Measurements from ENCODE around the gene TRMT1L. TPM values are rescaled to one million over a fixed set of nuclear protein-coding genes. Genes with fewer than 3 reads are reported as not detected.

The TRMT1L gene
- total and polyA plus RNA-seq, 4 donors = 5.1 to 16.9 (median 7.9) TPM

- intact Hi-C loops (cut with DNase I) = no loop called here
- ATAC-seq (ENCODE audit: low FRiP score) (no peak), DNase-seq (no peak)
- no peaks in the 10 kb centered on the region for H3K36me3 ChIP-seq (ENCODE audit: control insufficient read depth in 1 of 2, insufficient read depth in 2 of 2, low read length in 1 of 2)
- H3K4me1 ChIP-seq (ENCODE audit: control insufficient read depth in 1 of 2, insufficient read depth in 2 of 2, low read length in 2 of 2) = peaks cover 0 to 5% of the 10 kb centered on the region in 2 donors
- no peak overlapping the region for H3K4me3 ChIP-seq (ENCODE audit: low read length in 2 of 2)
- WGBS, 2 donors = 89 to 93% methylated on average over 3 of the region's 3 CpGs
- no peaks in the 10 kb centered on the region for H3K9me3 ChIP-seq (ENCODE audit: control insufficient read depth, low read length)
- no peak overlapping the region for H3K27ac ChIP-seq (ENCODE audit: low read depth in 1 of 2, low read length in 2 of 2)
- no peaks in the 10 kb centered on the region for H3K27me3 ChIP-seq (ENCODE audit: control insufficient read depth in 1 of 2, insufficient read depth in 2 of 2, low read length in 1 of 2)
Observed at GRCh38 chr1:185075476-185075875, 81.3 kb downstream of the TRMT1L start.

DNA sequence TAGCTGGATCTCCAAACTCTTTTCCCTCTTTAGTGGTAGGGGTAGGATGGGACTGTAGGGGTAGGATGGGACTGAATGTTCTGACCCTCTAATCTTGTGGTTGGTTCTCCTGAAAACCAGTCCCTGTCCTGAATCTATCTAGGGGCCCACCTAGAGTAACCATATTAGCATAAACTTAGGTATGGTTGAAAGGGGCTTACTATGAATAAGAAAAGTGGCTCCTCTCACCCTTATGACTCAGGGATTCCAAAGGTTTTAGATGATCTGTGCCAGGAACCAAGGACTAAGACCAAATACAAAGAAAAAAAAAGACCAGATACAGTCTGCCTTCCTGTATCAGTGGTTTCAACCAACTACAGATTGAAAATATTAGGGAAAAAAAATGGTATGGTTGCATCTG, 82.4 kb downstream of the TRMT1L start:
- Histone ChIP-seq H3K36me3 (ENCODE audit: control insufficient read depth in 1 of 2, insufficient read depth in 2 of 2, low read length in 1 of 2) (no peaks in the 10 kb centered on the region), H3K4me1 (ENCODE audit: control insufficient read depth in 1 of 2, insufficient read depth in 2 of 2, low read length in 2 of 2) (peaks cover 0 to 5% of the 10 kb centered on the region in 2 donors), H3K27me3 (ENCODE audit: control insufficient read depth in 1 of 2, insufficient read depth in 2 of 2, low read length in 1 of 2) (no peaks in the 10 kb centered on the region), H3K4me3 (ENCODE audit: low read length in 2 of 2) (no peak overlapping the region), H3K9me3 (ENCODE audit: control insufficient read depth, low read length) (no peaks in the 10 kb centered on the region), H3K27ac (ENCODE audit: low read depth in 1 of 2, low read length in 2 of 2) (no peak overlapping the region)
- DNase-seq (no peak), ATAC-seq (ENCODE audit: low FRiP score) (no peak)
- intact Hi-C loops (cut with DNase I) = no loop called here

DNA sequence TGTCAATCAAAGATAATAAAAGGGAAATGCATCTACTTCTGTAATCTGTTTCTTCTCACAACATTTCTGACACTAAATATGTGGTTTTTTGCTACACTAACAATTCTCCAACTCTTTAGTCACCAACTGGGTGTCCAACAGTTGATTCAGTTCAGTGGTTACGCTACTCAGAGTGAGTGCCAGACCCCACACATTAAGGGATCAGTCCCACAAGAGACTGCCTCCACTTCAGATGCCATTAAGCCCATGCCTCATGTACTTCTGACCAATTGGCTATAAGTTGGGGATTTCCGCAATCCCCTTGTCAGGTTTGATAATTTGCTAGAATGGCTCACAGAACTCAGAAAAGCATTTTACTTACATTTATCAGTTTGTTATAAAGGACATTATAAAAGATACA, 83.0 kb downstream of the TRMT1L start:
- no peak for DNase-seq
- no peak overlapping the region for H3K27ac ChIP-seq (ENCODE audit: low read depth in 1 of 2, low read length in 2 of 2)
- peaks cover 0 to 5% of the 10 kb centered on the region in 2 donors for H3K4me1 ChIP-seq (ENCODE audit: control insufficient read depth in 1 of 2, insufficient read depth in 2 of 2, low read length in 2 of 2)
- no peaks in the 10 kb centered on the region for H3K27me3 ChIP-seq (ENCODE audit: control insufficient read depth in 1 of 2, insufficient read depth in 2 of 2, low read length in 1 of 2)
- ATAC-seq (ENCODE audit: low FRiP score) = no peak
- intact Hi-C loops (cut with DNase I) = no loop called here
- H3K9me3 ChIP-seq (ENCODE audit: control insufficient read depth, low read length) = no peaks in the 10 kb centered on the region
- H3K36me3 ChIP-seq (ENCODE audit: control insufficient read depth in 1 of 2, insufficient read depth in 2 of 2, low read length in 1 of 2) = no peaks in the 10 kb centered on the region
- 92 to 96% methylated on average over 2 of the region's 2 CpGs for WGBS, 2 donors
- no peak overlapping the region for H3K4me3 ChIP-seq (ENCODE audit: low read length in 2 of 2)

DNA sequence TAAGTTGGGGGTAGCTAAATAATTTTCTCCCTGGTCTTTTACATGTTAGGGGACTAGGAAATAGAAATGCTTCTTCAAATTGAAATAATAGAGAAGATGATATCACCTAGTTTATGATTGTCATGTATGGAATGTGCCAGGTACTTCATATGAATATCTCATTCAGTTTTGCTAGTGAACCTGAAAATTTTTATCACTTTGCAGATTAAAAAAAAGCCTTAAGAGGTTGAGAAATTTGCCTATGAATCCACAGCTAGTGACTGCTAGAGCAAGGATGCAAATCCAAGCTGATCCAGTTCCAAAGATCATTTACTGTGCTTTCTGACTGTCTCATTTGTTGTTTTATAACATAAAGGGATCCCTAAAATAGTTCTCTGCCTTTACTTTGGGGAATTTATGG, 86.7 kb downstream of the TRMT1L start:
- no peaks in the 10 kb centered on the region for H3K9me3 ChIP-seq (ENCODE audit: control insufficient read depth, low read length)
- no peaks in the 10 kb centered on the region for H3K27me3 ChIP-seq (ENCODE audit: control insufficient read depth in 1 of 2, insufficient read depth in 2 of 2, low read length in 1 of 2)
- intact Hi-C loops (cut with DNase I) = no loop called here
- H3K36me3 ChIP-seq (ENCODE audit: control insufficient read depth in 1 of 2, insufficient read depth in 2 of 2, low read length in 1 of 2) = peaks cover 2 to 3% of the 10 kb centered on the region in 2 donors
- DNase-seq = no peak
- H3K4me1 ChIP-seq (ENCODE audit: control insufficient read depth in 1 of 2, insufficient read depth in 2 of 2, low read length in 2 of 2) = peaks cover 0 to 5% of the 10 kb centered on the region in 2 donors
- H3K27ac ChIP-seq (ENCODE audit: low read depth in 1 of 2, low read length in 2 of 2) = no peak overlapping the region
- no peak overlapping the region for H3K4me3 ChIP-seq (ENCODE audit: low read length in 2 of 2)
- no peak for ATAC-seq (ENCODE audit: low FRiP score)

DNA sequence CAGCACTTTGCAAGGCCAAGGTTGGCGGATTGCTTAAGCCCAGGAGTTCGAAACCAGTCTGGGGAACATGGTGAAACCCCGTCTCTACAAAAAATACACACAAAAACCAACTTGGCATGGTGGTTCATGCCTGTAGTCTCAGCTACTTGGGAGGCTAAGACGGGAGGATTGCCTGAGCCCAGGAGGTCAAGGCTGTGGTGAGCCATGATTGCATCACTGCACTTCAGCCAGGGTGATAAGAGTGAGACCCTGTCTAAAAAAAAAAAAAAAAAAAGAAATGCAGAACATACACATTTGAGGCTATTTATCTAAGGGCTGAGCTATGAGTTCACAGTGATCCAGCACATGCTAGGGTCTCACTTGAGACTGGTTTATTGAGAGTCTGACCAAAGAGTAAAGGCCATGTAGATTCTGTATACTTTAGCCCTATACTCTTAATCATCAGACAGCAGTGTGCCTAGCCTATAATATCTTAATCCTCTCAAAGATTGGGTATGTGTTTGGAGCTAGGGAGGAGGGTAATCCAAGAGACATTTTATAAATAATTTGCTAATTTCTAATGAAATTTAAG, 87.5 kb downstream of the TRMT1L start:
- peaks cover 0 to 4% of the 10 kb centered on the region in 2 donors for H3K4me1 ChIP-seq (ENCODE audit: control insufficient read depth in 1 of 2, insufficient read depth in 2 of 2, low read length in 2 of 2)
- no peak for ATAC-seq (ENCODE audit: low FRiP score)
- H3K9me3 ChIP-seq (ENCODE audit: control insufficient read depth, low read length) = no peaks in the 10 kb centered on the region
- no peak overlapping the region for H3K4me3 ChIP-seq (ENCODE audit: low read length in 2 of 2)
- no peak overlapping the region for H3K27ac ChIP-seq (ENCODE audit: low read depth in 1 of 2, low read length in 2 of 2)
- DNase-seq = no peak
- WGBS, 2 donors = 92 to 97% methylated on average over 4 of the region's 4 CpGs
- intact Hi-C loops (cut with DNase I) = no loop called here
- peaks cover 2 to 3% of the 10 kb centered on the region in 2 donors for H3K36me3 ChIP-seq (ENCODE audit: control insufficient read depth in 1 of 2, insufficient read depth in 2 of 2, low read length in 1 of 2)
- no peaks in the 10 kb centered on the region for H3K27me3 ChIP-seq (ENCODE audit: control insufficient read depth in 1 of 2, insufficient read depth in 2 of 2, low read length in 1 of 2)

- intact Hi-C loops (cut with DNase I) = no loop called here
- ATAC-seq (ENCODE audit: low FRiP score) = no peak
- H3K36me3 ChIP-seq (ENCODE audit: control insufficient read depth in 1 of 2, insufficient read depth in 2 of 2, low read length in 1 of 2) = peaks cover 2 to 3% of the 10 kb centered on the region in 2 donors
Observed at GRCh38 chr1:185068341-185068740, 88.4 kb downstream of the TRMT1L start.

More at GRCh38 chr1:185068341-185068740, 88.4 kb downstream of the TRMT1L start:
- Histone ChIP-seq H3K4me3 (ENCODE audit: low read length in 2 of 2) (no peak overlapping the region), H3K4me1 (ENCODE audit: control insufficient read depth in 1 of 2, insufficient read depth in 2 of 2, low read length in 2 of 2) (no peaks in the 10 kb centered on the region), H3K9me3 (ENCODE audit: control insufficient read depth, low read length) (peaks cover 1% of the 10 kb centered on the region), H3K27ac (ENCODE audit: low read depth in 1 of 2, low read length in 2 of 2) (no peak overlapping the region), H3K27me3 (ENCODE audit: control insufficient read depth in 1 of 2, insufficient read depth in 2 of 2, low read length in 1 of 2) (no peaks in the 10 kb centered on the region)
- DNase-seq = no peak

Other genes with a start within 250 kb of the TRMT1L start
- gene NIBAN1, start 182.4 kb downstream of the TRMT1L start, total RNA-seq = 100 to 1,000 TPM; 185 to 229 TPM
- gene NIBAN1, start 182.4 kb downstream of the TRMT1L start, polyA plus RNA-seq = 10 to 100 TPM; 54.9 to 71.4 TPM
- 10 to 100 TPM; 12.3 to 19.0 TPM for gene RNF2, start 111.4 kb downstream of the TRMT1L start, total RNA-seq
- gene RNF2, start 111.4 kb downstream of the TRMT1L start, polyA plus RNA-seq = 1 to 10 TPM; 4.1 to 5.1 TPM
- gene SWT1, start 214 bp upstream of the TRMT1L start, total RNA-seq = 1 to 10 TPM; 6.9 to 7.8 TPM
- gene SWT1, start 214 bp upstream of the TRMT1L start, polyA plus RNA-seq = 1 to 10 TPM; 2.5 to 3.0 TPM
- 10 to 100 TPM; 84.8 to 93.8 TPM for gene IVNS1ABP, start 160.3 kb upstream of the TRMT1L start, total RNA-seq
- 10 to 100 TPM; 19.8 to 22.3 TPM for gene IVNS1ABP, start 160.3 kb upstream of the TRMT1L start, polyA plus RNA-seq